GM19351 (cell line): ENCODE data around the gene GABRB2.
A peak's percentile ranks its signal among the peaks of the same experiment; 100 is the strongest.
"Not testable (repeated sequence)": the region's sequence is repeated elsewhere in the genome, so short reads cannot be mapped to it uniquely, and the experiment has no call there.

Source experiments
- ATAC-seq: cut with Tn5 transposase; IDR thresholded peaks from one replicate; pipeline ENCODE4 v1.9.1; 2021; ENCODE audit warnings: mild to moderate bottlenecking, moderate library complexity; ENCODE audit not compliant: unreplicated experiment

GABRB2 gene

DNA sequence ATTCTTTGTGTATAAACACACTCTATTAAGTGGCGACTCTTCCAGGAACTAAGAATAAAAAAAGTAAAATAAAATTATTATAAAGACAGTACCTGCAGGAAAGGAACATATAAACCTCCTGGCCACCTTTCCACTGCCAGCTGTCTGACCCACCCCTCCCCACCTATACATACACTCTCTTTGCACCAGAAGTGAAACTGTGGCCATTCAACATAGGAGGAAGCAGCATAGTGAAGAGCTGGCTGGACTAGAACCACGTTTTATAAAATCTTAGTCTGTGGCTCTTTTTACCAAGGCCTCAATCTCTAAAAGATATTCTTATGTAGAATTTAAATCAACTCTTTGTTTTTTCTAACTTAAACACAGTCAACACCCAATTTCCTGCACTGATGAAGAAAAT is 289.6 kb downstream of the GABRB2 start:
- ATAC-seq = peak; percentile 61

DNA sequence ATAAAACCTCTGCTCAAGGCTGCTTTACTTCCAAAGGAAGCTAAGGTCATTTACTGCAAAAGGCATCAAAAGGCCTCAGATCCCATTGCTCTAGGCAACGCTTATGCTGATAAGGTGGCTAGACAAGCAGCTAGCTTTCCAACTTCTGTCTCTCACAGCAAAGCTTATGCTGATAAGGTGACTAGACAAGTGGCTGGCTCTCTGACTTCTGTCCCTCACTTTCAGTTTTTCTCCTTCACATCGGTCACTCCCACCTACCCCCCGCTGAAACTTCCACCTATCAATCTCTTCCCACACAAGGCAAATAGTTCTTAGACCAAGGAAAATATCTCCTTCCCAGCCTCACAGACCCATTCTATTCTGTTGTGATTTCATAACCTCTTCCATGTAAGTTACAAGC is 293.6 kb downstream of the GABRB2 start:
- ATAC-seq = not testable (repeated sequence)

DNA sequence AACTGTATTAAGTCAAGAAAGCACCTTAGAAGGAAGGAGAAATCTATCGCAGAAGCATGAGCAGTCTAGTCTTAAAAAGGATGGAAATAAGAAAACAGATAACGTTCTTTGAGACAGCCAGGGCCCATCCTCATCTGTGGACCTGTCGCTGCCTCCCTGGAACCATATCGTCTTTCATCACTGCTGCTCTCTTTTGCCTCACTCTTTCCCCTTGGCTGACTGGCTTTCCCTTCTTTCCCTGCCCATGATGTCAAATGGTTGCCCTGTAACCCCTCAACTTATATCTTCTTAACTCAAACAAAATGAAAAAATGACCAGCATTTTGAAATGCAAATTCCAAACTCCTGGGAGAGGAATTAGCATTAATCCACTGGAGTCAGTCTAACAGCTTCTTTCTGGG is 299.8 kb downstream of the GABRB2 start:
- ATAC-seq = no peak

DNA sequence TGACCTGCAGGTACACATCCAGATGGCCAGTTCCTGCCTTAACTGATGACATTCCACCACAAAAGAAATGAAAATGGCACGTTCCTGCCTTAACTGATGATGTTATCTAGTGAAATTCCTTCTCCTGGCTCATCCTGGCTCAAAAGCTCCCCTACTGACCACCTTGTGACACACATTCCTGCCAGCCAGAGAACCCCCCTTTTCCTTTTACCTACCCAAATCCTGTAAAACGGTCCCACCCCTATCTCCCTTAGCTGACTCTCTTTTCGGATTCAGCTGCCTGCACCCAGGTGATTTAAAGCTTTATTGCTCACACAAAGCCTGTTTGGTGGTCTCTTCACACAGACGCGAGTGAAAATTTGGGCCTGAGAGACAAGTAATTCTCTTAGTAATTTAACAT is 300.7 kb downstream of the GABRB2 start:
- not testable (repeated sequence) for ATAC-seq
